GM18505 (cell line): Measurements from ENCODE around the gene RIN3.

Source experiments
- ATAC-seq: cut with Tn5 transposase; IDR thresholded peaks from one replicate; pipeline ENCODE4 v1.9.1; 2021; ENCODE audit not compliant: unreplicated experiment
- POLR2A ChIP-seq: IDR thresholded peaks from 4 replicates; pipeline ENCODE4 v1.6.1; 2011; ENCODE audit warnings: borderline replicate concordance; ENCODE audit not compliant: insufficient read depth, insufficient read length; ENCODE audit errors: extremely low read depth

RIN3 gene

GRCh38 chr14:92652413-92653151, 139.0 kb downstream of the RIN3 start:
- no peak for TF ChIP-seq POLR2A
- no peak for ATAC-seq

- ATAC-seq, result no peak
- no peak for TF ChIP-seq POLR2A
Measured at GRCh38 chr14:92653162-92653651, 139.6 kb downstream of the RIN3 start.

- no peak for ATAC-seq
- no peak for TF ChIP-seq POLR2A
Measured at GRCh38 chr14:92654239-92654901, 140.8 kb downstream of the RIN3 start.

GRCh38 chr14:92655419-92656201, 142.0 kb downstream of the RIN3 start:
- ATAC-seq, result no peak
- TF ChIP-seq POLR2A, result no peak

- no peak for ATAC-seq
- TF ChIP-seq POLR2A, result no peak
Measured at GRCh38 chr14:92656306-92657081, 142.9 kb downstream of the RIN3 start.

- no peak for TF ChIP-seq POLR2A
- ATAC-seq, result no peak
Measured at GRCh38 chr14:92657457-92658142, 144.0 kb downstream of the RIN3 start.

- ATAC-seq, result no peak
- no peak for TF ChIP-seq POLR2A
Measured at GRCh38 chr14:92658160-92658559, 144.6 kb downstream of the RIN3 start.

- ATAC-seq, result no peak
- no peak for TF ChIP-seq POLR2A
Measured at GRCh38 chr14:92658684-92659083, 145.1 kb downstream of the RIN3 start.

GRCh38 chr14:92659765-92660561, 146.4 kb downstream of the RIN3 start:
- TF ChIP-seq POLR2A, result no peak
- no peak for ATAC-seq

GRCh38 chr14:92660571-92660970, 147.0 kb downstream of the RIN3 start:
- ATAC-seq, result no peak
- no peak for TF ChIP-seq POLR2A

- TF ChIP-seq POLR2A, result no peak
- ATAC-seq, result no peak
Measured at GRCh38 chr14:92663049-92663448, 149.5 kb downstream of the RIN3 start.

GRCh38 chr14:92665661-92666110, 152.1 kb downstream of the RIN3 start:
- TF ChIP-seq POLR2A, result no peak
- no peak for ATAC-seq

- no peak for ATAC-seq
- TF ChIP-seq POLR2A, result no peak
Measured at GRCh38 chr14:92666251-92666650, 152.7 kb downstream of the RIN3 start.
